GM10248 (cell line): ENCODE results near the gene PPM1F.

Source experiments
- CTCF ChIA-PET: fragments of 300-600 bp; sonication (Branson Sonifier 250); formaldehyde crosslinking; extraction: SDS; loops from one replicate; lab custom pipeline; 2021; ENCODE audit warnings: antibody characterized with exemption; lab: Yijun Ruan, JAX
- POLR2A ChIA-PET: fragments of 350-650 bp; sonication (Branson Sonifier 250); formaldehyde crosslinking; extraction: SDS; loops from one replicate; lab custom pipeline; 2020; ENCODE audit warnings: antibody characterized with exemption; lab: Yijun Ruan, JAX
- DNase-seq: peaks from one replicate; pipeline ENCODE4 v3.0.0; 2012; ENCODE audit errors: extremely low spot score
- CTCF ChIP-seq: IDR thresholded peaks from 2 replicates; pipeline ENCODE4 v1.5.1; 2012; ENCODE audit warnings: mild to moderate bottlenecking, low read depth; ENCODE audit errors: extremely low read depth, missing control alignments, control extremely low read depth

PPM1F gene

DNA sequence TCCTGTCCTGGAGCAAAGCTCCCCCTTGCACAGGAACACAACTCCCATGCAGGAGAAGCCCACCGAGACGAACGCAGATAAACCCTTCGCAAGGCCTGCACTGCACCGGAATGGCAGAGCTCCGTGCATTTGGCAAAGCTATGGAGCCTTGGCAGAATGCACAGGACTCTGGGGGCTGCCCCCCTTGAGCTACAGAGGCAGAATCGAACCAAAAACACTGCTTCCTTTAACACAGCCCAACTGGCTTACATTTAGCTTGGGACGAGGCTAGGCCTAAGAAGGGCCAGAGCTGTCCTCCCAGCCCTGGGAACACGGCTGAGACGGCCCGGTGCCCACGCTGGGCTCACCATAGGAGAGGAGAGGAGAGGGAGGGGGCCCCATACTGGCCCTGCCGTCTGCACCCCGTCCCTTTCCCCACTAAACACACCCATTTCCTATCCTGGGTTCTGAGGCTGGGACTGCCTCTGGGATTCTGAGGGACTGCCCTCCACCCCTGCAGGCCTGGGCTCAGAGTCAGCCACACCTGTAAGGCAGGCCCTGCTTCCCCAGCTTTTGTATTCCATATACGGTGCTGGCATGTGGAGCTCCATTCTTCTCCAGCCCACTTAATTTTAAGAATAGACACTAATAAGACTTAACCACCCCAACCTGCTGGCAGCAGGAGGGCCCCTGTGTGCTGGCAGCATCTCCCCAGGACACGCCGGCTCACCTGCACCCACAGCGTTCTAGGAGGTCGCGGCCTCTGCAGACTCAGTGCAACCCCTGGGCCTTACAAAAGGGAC lies 32.9 kb downstream of the PPM1F start:
- ChIA-PET POLR2A (no interaction called here), CTCF (interaction anchor here (1.0 to 9.8 kb wide), 2 partner anchors 18 to 33 kb away, joined by 4 to 52 read pairs; partner anchors contain the start of gene PPM1F)
- no peak for DNase-seq
- no peak for TF ChIP-seq CTCF

DNA sequence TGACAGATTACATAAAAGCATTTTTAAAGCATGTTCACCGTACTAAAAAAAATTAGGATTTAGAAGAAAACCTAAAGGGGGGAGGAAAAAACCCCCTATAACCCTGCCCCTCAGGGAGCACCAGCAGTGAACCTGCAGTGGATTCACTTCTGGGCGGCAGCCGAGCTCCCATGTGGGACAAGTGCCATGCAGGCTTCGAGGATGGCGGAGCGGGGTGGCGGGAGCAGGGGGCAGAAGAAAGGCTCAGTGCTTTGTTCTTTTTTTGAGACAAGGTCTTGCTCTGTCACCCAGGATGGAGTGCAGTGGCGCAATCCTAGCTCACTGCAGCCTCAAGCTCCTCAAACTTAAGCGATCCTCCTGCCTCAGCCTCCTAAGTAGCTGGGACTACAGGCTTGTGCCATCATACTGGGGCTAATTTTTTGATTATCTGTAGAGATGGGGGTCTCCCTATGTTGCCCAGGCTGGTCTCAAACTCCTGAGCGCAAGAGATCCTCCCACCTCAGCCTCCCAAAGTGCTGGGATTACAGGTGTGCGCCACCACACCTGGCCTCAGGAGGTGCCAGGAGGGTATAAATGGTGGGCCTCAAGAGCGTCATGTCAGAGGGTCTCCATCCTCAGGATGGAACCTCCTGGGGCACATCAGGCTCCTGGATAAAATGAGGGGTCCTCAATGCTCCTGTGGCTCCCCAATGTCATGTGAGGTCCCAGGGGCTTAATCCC lies 34.0 kb downstream of the PPM1F start:
- ChIA-PET CTCF (no interaction called here), POLR2A (no interaction called here)
- DNase-seq, result no peak
- TF ChIP-seq CTCF, result no peak

DNA sequence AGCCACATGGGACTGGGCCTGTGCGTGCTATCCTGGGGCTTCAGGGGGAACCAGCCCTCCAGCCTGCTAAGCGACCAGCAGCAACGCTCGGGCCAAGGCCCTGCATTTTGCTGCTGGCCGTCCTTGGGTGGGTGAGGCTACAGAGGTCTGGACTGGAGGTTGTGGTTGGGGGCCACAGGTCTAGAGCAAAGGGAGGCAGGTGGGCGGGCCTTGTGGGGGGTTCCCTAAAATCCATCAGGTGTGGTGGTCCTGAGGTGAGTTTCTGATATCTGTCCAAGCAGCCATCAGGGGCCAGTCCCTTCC lies 34.7 kb downstream of the PPM1F start:
- CTCF ChIA-PET, result interaction anchor here (1.5 kb wide), 1 partner anchor 10 kb away, joined by 5 read pairs; no protein-coding TSS in a partner anchor
- TF ChIP-seq CTCF, result no peak
- POLR2A ChIA-PET, result no interaction called here
- no peak for DNase-seq

DNA sequence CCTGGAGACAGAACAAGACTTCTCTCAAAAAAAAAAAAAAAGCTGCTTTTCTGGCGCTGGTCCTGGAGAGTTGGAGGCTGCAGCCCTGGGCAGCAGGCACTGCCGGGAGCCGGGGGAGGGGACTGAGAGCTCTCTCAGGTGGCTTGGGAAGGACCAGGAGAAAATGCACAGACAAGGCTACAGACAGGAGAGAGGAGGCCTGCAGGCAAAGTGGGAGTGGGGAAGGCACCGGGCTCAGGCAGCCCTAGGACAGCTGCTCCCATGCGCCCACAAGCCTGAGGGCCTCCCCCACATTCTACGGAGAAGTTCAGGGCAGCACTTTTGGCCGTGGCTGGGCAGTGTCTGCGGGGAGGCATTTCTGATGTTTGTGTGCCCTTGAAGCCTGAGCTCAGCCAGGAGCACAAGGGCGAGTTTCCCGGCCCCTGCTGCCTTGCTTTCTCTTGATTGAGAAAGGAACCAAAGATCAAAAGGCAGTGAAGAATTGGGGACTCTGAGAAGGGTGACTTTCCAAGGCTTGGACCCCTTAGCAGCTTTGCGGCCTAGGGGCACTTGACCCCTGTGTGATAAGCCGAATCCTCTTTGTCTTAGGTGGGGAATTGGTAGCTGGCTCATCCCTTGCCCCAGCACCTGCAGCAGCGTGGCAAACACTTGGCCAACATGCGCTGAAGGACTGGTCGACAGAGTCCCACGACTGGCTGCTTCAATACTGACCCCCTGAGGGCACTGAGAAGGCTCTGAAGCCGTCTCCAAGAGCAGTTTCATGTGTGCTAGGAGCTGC lies 35.3 kb downstream of the PPM1F start:
- ChIA-PET CTCF (interaction anchor here (1.5 to 1.7 kb wide), 2 partner anchors 10 kb away, joined by 4 to 5 read pairs; no protein-coding TSS in a partner anchor), POLR2A (no interaction called here)
- no peak for TF ChIP-seq CTCF
- no peak for DNase-seq

- no peak for TF ChIP-seq CTCF
- ChIA-PET CTCF (interaction anchor here (1.2 to 2.6 kb wide), 6 partner anchors 9 to 36 kb away, joined by 3 to 11 read pairs (median 5); partner anchors contain the start of gene PPM1F), POLR2A (no interaction called here)
- DNase-seq, result no peak
Measured at GRCh38 chr22:21916309-21916918, 36.2 kb downstream of the PPM1F start.
